Measurements from ENCODE around the gene KRT13.
"Not testable (repeated sequence)": the region's sequence is repeated elsewhere in the genome, so short reads cannot be mapped to it uniquely, and the experiment has no call there.

KRT13 gene

DNA sequence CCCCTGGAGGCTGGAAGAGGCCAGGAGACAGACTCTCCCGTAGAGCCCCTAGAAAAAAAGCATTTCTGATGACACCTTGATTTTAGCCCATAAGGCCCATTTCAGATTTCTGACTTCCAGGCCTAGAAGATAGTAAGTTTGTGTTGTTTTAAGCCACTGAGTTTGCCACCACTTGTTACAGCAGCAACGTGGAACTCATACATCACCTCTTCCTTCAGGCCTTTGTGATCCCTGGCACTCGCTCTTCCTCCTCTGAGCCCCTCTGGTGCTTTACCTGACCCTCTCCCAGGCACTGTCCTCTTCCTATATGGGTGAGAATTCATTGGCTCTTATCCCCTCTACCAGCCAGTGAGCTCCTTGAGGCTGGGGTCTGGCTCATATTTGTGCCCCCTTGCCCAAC, 41.4 kb upstream of the KRT13 start:
- Histone ChIP-seq H3K27me3 (ENCODE audit: control insufficient read depth in 5 of 5, insufficient read depth in 4 of 5, low read length in 5 of 5) (peaks cover 0 to 2% (median 0%) of the 10 kb centered on the region in 5 donors), H3K4me1 (ENCODE audit: control insufficient read depth in 5 of 5, insufficient read depth in 5 of 5, low read length in 5 of 5) (peaks cover 4 to 28% (median 21%) of the 10 kb centered on the region in 5 donors), H3K4me3 (ENCODE audit: low read depth in 1 of 5, low read length in 5 of 5) (no peak overlapping the region), H3K9ac (ENCODE audit: low read length in 5 of 5) (no peak overlapping the region), H3K36me3 (ENCODE audit: control insufficient read depth in 5 of 5, insufficient read depth in 5 of 5, low read length in 5 of 5) (no peaks in the 10 kb centered on the region), H3K27ac (ENCODE audit: low read depth, low read length) (no peak overlapping the region), H3K9me3 (ENCODE audit: control insufficient read depth in 5 of 5, low read length in 5 of 5) (peaks cover 0 to 10% (median 7%) of the 10 kb centered on the region in 5 donors)

DNA sequence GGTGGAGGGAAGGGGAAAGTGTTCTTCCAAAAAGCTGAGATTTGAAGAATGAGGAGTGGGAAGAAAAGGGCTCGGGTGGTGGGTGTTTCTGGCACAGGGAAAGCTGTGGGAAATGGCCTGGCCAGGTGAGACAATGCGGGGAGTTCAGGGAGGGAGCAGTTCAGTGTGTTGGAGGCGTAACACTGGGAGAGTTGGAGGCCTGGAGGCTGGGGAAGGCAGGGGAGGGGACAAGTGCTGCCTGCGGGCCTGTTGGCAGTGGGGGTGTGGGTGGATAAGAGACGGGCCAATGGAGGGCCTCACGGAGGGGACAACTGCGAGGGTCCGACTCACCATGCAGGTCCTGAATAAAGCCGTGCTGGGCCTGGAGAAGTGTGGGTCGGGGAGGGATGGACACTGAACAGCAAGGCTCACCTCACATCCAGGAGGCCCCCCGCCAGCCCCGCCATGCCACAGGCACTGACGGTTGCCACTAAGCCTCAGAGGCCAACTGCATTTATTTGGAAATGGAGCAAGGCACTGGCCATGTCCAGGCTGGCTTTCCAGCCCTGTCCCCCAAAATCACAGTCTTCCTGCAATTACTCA, 40.5 kb upstream of the KRT13 start:
- Histone ChIP-seq H3K4me3 (ENCODE audit: low read depth in 1 of 5, low read length in 5 of 5) (no peak overlapping the region), H3K9me3 (ENCODE audit: control insufficient read depth in 5 of 5, low read length in 5 of 5) (peaks cover 0 to 10% (median 7%) of the 10 kb centered on the region in 5 donors), H3K4me1 (ENCODE audit: control insufficient read depth in 5 of 5, insufficient read depth in 5 of 5, low read length in 5 of 5) (peaks cover 4 to 24% (median 20%) of the 10 kb centered on the region in 5 donors), H3K36me3 (ENCODE audit: control insufficient read depth in 5 of 5, insufficient read depth in 5 of 5, low read length in 5 of 5) (no peaks in the 10 kb centered on the region), H3K9ac (ENCODE audit: low read length in 5 of 5) (no peak overlapping the region), H3K27ac (ENCODE audit: low read depth, low read length) (no peak overlapping the region), H3K27me3 (ENCODE audit: control insufficient read depth in 5 of 5, insufficient read depth in 4 of 5, low read length in 5 of 5) (peaks cover 0 to 2% (median 0%) of the 10 kb centered on the region in 5 donors)

DNA sequence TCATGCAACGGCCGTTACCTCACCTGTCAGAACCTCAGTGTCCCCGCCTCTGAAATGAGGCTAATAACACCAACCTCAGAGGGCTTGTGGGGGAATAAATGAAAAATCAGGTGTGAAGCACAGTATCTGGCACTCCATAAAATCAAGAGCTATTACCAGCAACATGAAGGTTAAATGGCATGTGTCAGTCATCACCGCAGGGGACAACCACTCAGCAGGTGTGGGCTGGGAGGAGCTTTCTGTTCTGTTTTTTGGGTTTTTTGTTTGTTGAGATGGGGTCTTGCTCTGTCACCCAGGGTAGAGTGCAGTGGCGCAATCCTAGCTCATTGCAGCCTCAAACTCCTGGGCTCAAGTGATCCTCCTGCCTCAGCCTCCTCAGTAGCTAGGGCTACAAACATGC, 39.5 kb upstream of the KRT13 start:
- no peak overlapping the region for H3K9ac ChIP-seq (ENCODE audit: low read length in 5 of 5)
- peaks cover 4 to 23% (median 20%) of the 10 kb centered on the region in 5 donors for H3K4me1 ChIP-seq (ENCODE audit: control insufficient read depth in 5 of 5, insufficient read depth in 5 of 5, low read length in 5 of 5)
- no peak overlapping the region for H3K27ac ChIP-seq (ENCODE audit: low read depth, low read length)
- H3K36me3 ChIP-seq (ENCODE audit: control insufficient read depth in 5 of 5, insufficient read depth in 5 of 5, low read length in 5 of 5) = no peaks in the 10 kb centered on the region
- H3K9me3 ChIP-seq (ENCODE audit: control insufficient read depth in 5 of 5, low read length in 5 of 5) = peaks cover 0 to 10% (median 7%) of the 10 kb centered on the region in 5 donors
- H3K27me3 ChIP-seq (ENCODE audit: control insufficient read depth in 5 of 5, insufficient read depth in 4 of 5, low read length in 5 of 5) = peaks cover 0 to 2% (median 0%) of the 10 kb centered on the region in 5 donors
- no peak overlapping the region for H3K4me3 ChIP-seq (ENCODE audit: low read depth in 1 of 5, low read length in 5 of 5)

DNA sequence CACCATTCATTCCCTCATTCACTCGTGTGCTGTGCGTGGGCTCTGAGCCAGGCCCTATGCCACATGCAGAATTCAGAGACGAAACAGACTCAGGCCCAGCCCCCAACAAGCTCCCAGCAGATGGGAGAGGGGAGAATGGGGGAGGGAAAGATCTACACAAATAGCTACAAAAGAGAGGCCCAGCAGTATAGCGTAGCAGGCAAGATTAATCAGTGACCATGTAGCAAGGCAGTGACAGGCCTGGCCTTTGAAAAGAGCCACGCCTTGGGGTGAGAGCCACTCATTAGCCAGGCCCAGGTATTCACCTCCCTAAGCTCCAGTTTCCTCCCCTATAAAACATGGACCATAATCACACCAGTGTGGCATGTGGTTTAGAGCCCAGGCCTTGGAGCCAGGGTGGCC, 39.1 kb upstream of the KRT13 start:
- peaks cover 0 to 10% (median 7%) of the 10 kb centered on the region in 5 donors for H3K9me3 ChIP-seq (ENCODE audit: control insufficient read depth in 5 of 5, low read length in 5 of 5)
- H3K27me3 ChIP-seq (ENCODE audit: control insufficient read depth in 5 of 5, insufficient read depth in 4 of 5, low read length in 5 of 5) = peaks cover 0 to 2% (median 0%) of the 10 kb centered on the region in 5 donors
- H3K36me3 ChIP-seq (ENCODE audit: control insufficient read depth in 5 of 5, insufficient read depth in 5 of 5, low read length in 5 of 5) = no peaks in the 10 kb centered on the region
- no peak overlapping the region for H3K27ac ChIP-seq (ENCODE audit: low read depth, low read length)
- H3K4me1 ChIP-seq (ENCODE audit: control insufficient read depth in 5 of 5, insufficient read depth in 5 of 5, low read length in 5 of 5) = peaks cover 4 to 19% (median 18%) of the 10 kb centered on the region in 5 donors
- no peak overlapping the region for H3K4me3 ChIP-seq (ENCODE audit: low read depth in 1 of 5, low read length in 5 of 5)
- no peak overlapping the region for H3K9ac ChIP-seq (ENCODE audit: low read length in 5 of 5)

DNA sequence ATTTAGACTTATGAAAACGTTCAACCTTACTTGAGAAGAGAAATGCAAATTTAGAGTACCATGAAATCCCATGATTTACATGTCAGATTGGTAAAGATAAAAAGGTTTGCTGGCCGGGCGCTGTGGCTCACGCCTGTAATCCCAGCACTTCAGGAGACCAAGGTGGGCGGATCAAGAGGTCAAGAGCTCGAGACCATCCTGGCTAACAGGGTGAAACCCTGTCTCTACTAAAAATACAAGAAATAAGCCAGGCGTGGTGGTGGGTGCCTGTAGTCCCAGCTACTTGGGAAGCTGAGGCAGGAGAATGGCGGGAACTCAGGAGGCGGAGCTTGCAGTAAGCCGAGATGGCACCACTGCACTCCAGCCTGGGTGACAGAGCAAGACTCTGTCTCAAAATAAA, 37.4 kb upstream of the KRT13 start:
- H3K36me3 ChIP-seq (ENCODE audit: control insufficient read depth in 5 of 5, insufficient read depth in 5 of 5, low read length in 5 of 5); H3K27me3 ChIP-seq (ENCODE audit: control insufficient read depth in 5 of 5, insufficient read depth in 4 of 5, low read length in 5 of 5); H3K27ac ChIP-seq (ENCODE audit: low read depth, low read length); H3K4me1 ChIP-seq (ENCODE audit: control insufficient read depth in 5 of 5, insufficient read depth in 5 of 5, low read length in 5 of 5); H3K9ac ChIP-seq (ENCODE audit: low read length in 5 of 5); H3K4me3 ChIP-seq (ENCODE audit: low read depth in 1 of 5, low read length in 5 of 5): not testable (repeated sequence)
- peaks cover 0 to 10% (median 7%) of the 10 kb centered on the region in 5 donors for H3K9me3 ChIP-seq (ENCODE audit: control insufficient read depth in 5 of 5, low read length in 5 of 5)

DNA sequence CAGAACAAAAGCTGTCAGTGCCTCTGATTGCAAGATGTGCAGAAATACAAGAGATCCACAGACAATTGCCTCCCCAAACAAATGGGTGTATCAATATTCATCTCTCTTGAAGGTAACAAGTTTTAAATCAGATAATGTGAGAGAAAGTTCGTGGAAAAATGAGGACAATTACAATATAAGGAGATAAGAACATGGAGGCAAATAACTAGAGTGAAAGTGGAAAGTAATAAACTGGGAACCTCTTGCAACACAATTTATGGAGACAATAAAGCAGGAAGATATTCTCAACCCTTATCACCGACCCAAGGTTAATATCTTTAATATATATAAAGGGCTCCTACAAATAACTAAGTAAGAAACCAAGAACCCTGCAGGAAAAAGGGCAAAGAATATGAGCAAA, 36.9 kb upstream of the KRT13 start:
- Histone ChIP-seq H3K9me3 (ENCODE audit: control insufficient read depth in 5 of 5, low read length in 5 of 5) (peaks cover 0 to 10% (median 7%) of the 10 kb centered on the region in 5 donors), H3K9ac (ENCODE audit: low read length in 5 of 5) (no peak overlapping the region), H3K36me3 (ENCODE audit: control insufficient read depth in 5 of 5, insufficient read depth in 5 of 5, low read length in 5 of 5) (no peaks in the 10 kb centered on the region), H3K4me1 (ENCODE audit: control insufficient read depth in 5 of 5, insufficient read depth in 5 of 5, low read length in 5 of 5) (peaks cover 0 to 3% (median 0%) of the 10 kb centered on the region in 5 donors), H3K4me3 (ENCODE audit: low read depth in 1 of 5, low read length in 5 of 5) (no peak overlapping the region), H3K27ac (ENCODE audit: low read depth, low read length) (no peak overlapping the region), H3K27me3 (ENCODE audit: control insufficient read depth in 5 of 5, insufficient read depth in 4 of 5, low read length in 5 of 5) (peaks cover 0 to 3% (median 0%) of the 10 kb centered on the region in 5 donors)

DNA sequence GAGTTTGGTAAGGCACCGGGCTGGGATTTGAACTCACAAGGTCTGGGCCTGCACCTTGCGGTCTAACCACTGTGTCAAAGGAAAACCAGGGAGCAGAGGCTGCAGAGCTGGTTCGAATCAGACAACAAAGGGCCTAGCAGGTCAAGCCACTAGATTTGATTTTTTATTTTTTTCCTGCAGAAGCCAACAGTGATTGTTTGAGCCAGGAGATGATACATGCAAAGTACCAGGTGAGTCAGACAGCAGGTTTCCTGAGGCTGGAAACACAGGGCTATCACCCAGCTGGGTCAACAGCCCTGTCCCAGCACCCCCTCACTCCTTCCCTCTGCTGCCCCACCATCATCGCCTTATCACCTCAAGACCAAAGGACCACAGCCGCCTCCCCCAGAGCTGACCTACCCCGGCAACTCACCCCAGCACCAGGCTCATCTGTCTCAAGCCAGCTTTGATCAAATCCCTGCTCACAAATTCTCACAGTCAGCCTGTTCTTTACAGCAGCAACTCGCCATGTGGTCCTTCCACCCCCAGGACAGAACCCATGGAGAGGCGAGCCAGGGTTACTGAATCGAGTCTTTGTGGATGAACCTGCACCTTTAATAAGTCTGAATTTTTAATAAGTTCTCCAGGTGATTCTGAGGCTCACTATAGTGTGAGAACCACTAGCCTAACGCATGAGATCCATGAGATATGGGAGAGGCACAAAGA, 35.7 kb upstream of the KRT13 start:
- Histone ChIP-seq H3K27me3 (ENCODE audit: control insufficient read depth in 5 of 5, insufficient read depth in 4 of 5, low read length in 5 of 5) (peaks cover 0 to 8% (median under 1%) of the 10 kb centered on the region in 5 donors), H3K4me3 (ENCODE audit: low read depth in 1 of 5, low read length in 5 of 5) (no peak overlapping the region), H3K9me3 (ENCODE audit: control insufficient read depth in 5 of 5, low read length in 5 of 5) (no peaks in the 10 kb centered on the region), H3K4me1 (ENCODE audit: control insufficient read depth in 5 of 5, insufficient read depth in 5 of 5, low read length in 5 of 5) (peaks cover 0 to 3% (median 0%) of the 10 kb centered on the region in 5 donors), H3K36me3 (ENCODE audit: control insufficient read depth in 5 of 5, insufficient read depth in 5 of 5, low read length in 5 of 5) (no peaks in the 10 kb centered on the region), H3K9ac (ENCODE audit: low read length in 5 of 5) (no peak overlapping the region), H3K27ac (ENCODE audit: low read depth, low read length) (no peak overlapping the region)

DNA sequence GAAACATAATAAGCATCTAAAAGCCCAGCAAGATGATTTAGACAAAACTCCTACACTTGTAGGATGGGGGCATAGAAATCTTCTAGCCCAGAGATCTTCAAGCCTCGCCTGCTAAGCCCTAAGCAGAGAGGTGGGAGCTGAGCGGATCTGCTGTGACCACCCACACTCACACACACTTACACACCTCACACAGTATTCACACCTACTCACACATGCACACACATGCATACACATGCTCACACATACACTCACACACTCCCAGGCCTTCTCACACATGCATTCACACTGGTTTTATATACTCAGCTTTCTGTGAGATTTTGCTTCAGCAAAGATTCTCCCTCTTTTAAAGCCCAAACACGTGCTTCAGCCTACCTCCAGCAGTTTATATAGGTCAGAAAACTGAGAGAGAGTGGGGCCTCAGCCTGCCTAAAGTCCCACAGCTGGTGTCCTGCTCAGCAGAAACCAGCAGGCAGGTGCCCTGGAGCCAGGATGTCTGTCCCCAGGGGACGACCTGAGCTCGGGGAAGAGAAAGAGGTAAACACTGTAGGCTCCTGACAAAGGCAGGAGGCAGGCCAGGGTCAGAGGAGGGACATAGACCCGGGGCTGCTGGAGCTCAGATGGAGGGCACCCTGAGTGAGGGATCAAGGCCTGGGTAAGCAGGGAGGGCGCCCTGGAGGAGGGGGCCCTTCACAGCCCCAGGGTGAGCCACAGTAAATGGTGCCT, 34.7 kb upstream of the KRT13 start:
- Histone ChIP-seq H3K9ac (ENCODE audit: low read length in 5 of 5) (no peak overlapping the region), H3K27me3 (ENCODE audit: control insufficient read depth in 5 of 5, insufficient read depth in 4 of 5, low read length in 5 of 5) (peaks cover 2 to 13% (median 8%) of the 10 kb centered on the region in 5 donors), H3K4me3 (ENCODE audit: low read depth in 1 of 5, low read length in 5 of 5) (no peak overlapping the region), H3K9me3 (ENCODE audit: control insufficient read depth in 5 of 5, low read length in 5 of 5) (no peaks in the 10 kb centered on the region), H3K27ac (ENCODE audit: low read depth, low read length) (no peak overlapping the region), H3K36me3 (ENCODE audit: control insufficient read depth in 5 of 5, insufficient read depth in 5 of 5, low read length in 5 of 5) (no peaks in the 10 kb centered on the region), H3K4me1 (ENCODE audit: control insufficient read depth in 5 of 5, insufficient read depth in 5 of 5, low read length in 5 of 5) (peaks cover 0 to 3% (median 0%) of the 10 kb centered on the region in 5 donors)

DNA sequence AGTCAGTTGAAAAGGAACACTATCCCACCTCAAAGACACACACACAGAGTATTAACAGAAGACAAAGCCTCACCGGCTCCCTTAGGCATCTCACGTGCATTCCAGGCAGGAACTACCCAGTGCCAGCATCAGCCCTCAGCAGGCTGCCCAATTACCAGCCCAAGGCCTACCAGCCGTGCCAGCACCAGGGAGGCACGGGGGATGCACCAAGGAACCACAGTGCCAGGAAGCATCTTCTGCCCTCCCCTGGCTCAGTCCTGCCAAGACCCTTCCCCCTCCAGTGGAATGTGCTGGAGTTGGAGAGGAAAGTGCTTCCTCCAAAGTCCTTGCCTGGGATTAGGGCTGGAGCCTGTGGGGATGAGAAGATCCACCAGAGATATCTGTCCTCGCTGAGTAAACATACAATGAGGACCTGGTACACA, 33.7 kb upstream of the KRT13 start:
- Histone ChIP-seq H3K4me3 (ENCODE audit: low read depth in 1 of 5, low read length in 5 of 5) (no peak overlapping the region), H3K27me3 (ENCODE audit: control insufficient read depth in 5 of 5, insufficient read depth in 4 of 5, low read length in 5 of 5) (peaks cover 4 to 14% (median 12%) of the 10 kb centered on the region in 5 donors), H3K36me3 (ENCODE audit: control insufficient read depth in 5 of 5, insufficient read depth in 5 of 5, low read length in 5 of 5) (no peaks in the 10 kb centered on the region), H3K9me3 (ENCODE audit: control insufficient read depth in 5 of 5, low read length in 5 of 5) (no peaks in the 10 kb centered on the region), H3K27ac (ENCODE audit: low read depth, low read length) (no peak overlapping the region), H3K9ac (ENCODE audit: low read length in 5 of 5) (no peak overlapping the region), H3K4me1 (ENCODE audit: control insufficient read depth in 5 of 5, insufficient read depth in 5 of 5, low read length in 5 of 5) (peaks cover 0 to 3% (median 0%) of the 10 kb centered on the region in 5 donors)

DNA sequence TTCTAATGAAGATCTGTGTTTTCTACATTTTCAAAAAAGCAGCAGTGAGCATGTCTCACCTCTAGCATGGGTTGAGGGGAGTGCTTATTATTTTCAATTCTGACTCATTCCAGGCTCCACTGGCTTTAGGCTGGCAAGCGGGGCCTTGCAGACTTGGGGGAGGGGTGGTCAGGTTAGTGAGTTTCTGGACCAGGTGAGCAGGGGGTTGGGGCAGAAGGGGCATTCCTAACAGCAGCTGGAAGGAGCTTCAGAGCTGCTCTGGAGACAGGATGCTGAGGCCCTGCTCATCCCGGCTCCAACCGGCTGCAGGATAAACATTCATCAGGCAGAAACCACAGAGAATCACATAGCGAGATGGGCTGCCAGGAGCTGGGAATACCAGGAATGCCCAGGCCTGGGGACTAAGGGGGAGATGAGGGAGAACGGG, 33.2 kb upstream of the KRT13 start:
- no peak overlapping the region for H3K4me3 ChIP-seq (ENCODE audit: low read depth in 1 of 5, low read length in 5 of 5)
- no peak overlapping the region for H3K9ac ChIP-seq (ENCODE audit: low read length in 5 of 5)
- no peak overlapping the region for H3K27ac ChIP-seq (ENCODE audit: low read depth, low read length)
- no peaks in the 10 kb centered on the region for H3K36me3 ChIP-seq (ENCODE audit: control insufficient read depth in 5 of 5, insufficient read depth in 5 of 5, low read length in 5 of 5)
- H3K27me3 ChIP-seq (ENCODE audit: control insufficient read depth in 5 of 5, insufficient read depth in 4 of 5, low read length in 5 of 5) = peaks cover 4 to 14% (median 12%) of the 10 kb centered on the region in 5 donors
- peaks cover 0 to 3% (median 0%) of the 10 kb centered on the region in 5 donors for H3K4me1 ChIP-seq (ENCODE audit: control insufficient read depth in 5 of 5, insufficient read depth in 5 of 5, low read length in 5 of 5)
- no peaks in the 10 kb centered on the region for H3K9me3 ChIP-seq (ENCODE audit: control insufficient read depth in 5 of 5, low read length in 5 of 5)
